HL-60/S4 (cell line): ENCODE measurements around the gene MTERF4.
"Not testable (repeated sequence)": the region's sequence is repeated elsewhere in the genome, so short reads cannot be mapped to it uniquely, and the experiment has no call there.

Experiments
- in situ Hi-C: fragments of 300-500 bp; cut with MboI; formaldehyde crosslinking; loops from 2 replicates; pipeline ENCODE4 v1.14.3; 2022; ENCODE audit warnings: low sequenced_read_pairs

Gene MTERF4

GRCh38 chr2:241112046-241112445 lies 10.0 kb upstream of the MTERF4 start:
- in situ Hi-C loops, result no loop called here

GRCh38 chr2:241111440-241111805 lies 9.3 kb upstream of the MTERF4 start:
- in situ Hi-C loops, result no loop called here

- in situ Hi-C loops, result no loop called here
These were observed 8.7 kb upstream of the MTERF4 start for GRCh38 chr2:241110607-241111439.

- in situ Hi-C loops, result no loop called here
These were observed 8.1 kb upstream of the MTERF4 start for GRCh38 chr2:241110089-241110606.

- in situ Hi-C loops, result no loop called here
These were observed 7.4 kb upstream of the MTERF4 start for GRCh38 chr2:241109210-241110088.

GRCh38 chr2:241108271-241109209 lies 6.5 kb upstream of the MTERF4 start:
- in situ Hi-C loops, result no loop called here

GRCh38 chr2:241107031-241107783 lies 5.1 kb upstream of the MTERF4 start:
- in situ Hi-C loops, result no loop called here

- in situ Hi-C loops, result no loop called here
These were observed 3.6 kb upstream of the MTERF4 start for GRCh38 chr2:241105641-241106040.

- in situ Hi-C loops, result not testable (repeated sequence)
These were observed 2.5 kb upstream of the MTERF4 start for GRCh38 chr2:241104611-241105010.

GRCh38 chr2:241103176-241103595 lies 1.1 kb upstream of the MTERF4 start:
- in situ Hi-C loops, result no loop called here

- in situ Hi-C loops, result no loop called here
These were observed 2.8 kb downstream of the MTERF4 start for GRCh38 chr2:241099246-241099645.

GRCh38 chr2:241096979-241097378 lies 5.1 kb downstream of the MTERF4 start:
- in situ Hi-C loops, result no loop called here

- in situ Hi-C loops, result no loop called here
These were observed 6.3 kb downstream of the MTERF4 start for GRCh38 chr2:241095594-241096290.

- in situ Hi-C loops, result no loop called here
These were observed 7.1 kb downstream of the MTERF4 start for GRCh38 chr2:241094924-241095420.

GRCh38 chr2:241094172-241094571 lies 7.9 kb downstream of the MTERF4 start:
- in situ Hi-C loops, result no loop called here

- in situ Hi-C loops, result not testable (repeated sequence)
These were observed 8.8 kb downstream of the MTERF4 start for GRCh38 chr2:241093133-241093781.

- in situ Hi-C loops, result no loop called here
These were observed 9.4 kb downstream of the MTERF4 start for GRCh38 chr2:241092677-241093076.

- in situ Hi-C loops, result no loop called here
These were observed 10.2 kb downstream of the MTERF4 start for GRCh38 chr2:241091734-241092445.
